ENCODE results near the gene SEMA3F.
"Not testable (repeated sequence)": the region's sequence is repeated elsewhere in the genome, so short reads cannot be mapped to it uniquely, and the experiment has no call there.

The SEMA3F gene

GRCh38 chr3:50211930-50212329, 56.8 kb downstream of the SEMA3F start:
- no peak for DNase-seq (ENCODE audit: low read depth, low spot score)

GRCh38 chr3:50212502-50212901, 57.4 kb downstream of the SEMA3F start:
- no peak for DNase-seq (ENCODE audit: low read depth, low spot score)

GRCh38 chr3:50212971-50213370, 57.8 kb downstream of the SEMA3F start:
- no peak for DNase-seq (ENCODE audit: low read depth, low spot score)

GRCh38 chr3:50213373-50213772, 58.2 kb downstream of the SEMA3F start:
- DNase-seq (ENCODE audit: low read depth, low spot score): no peak

GRCh38 chr3:50214824-50215223, 59.7 kb downstream of the SEMA3F start:
- DNase-seq (ENCODE audit: low read depth, low spot score): no peak

- DNase-seq (ENCODE audit: low read depth, low spot score): no peak
Measured at GRCh38 chr3:50215529-50215928, 60.4 kb downstream of the SEMA3F start.

GRCh38 chr3:50217681-50218080, 62.6 kb downstream of the SEMA3F start:
- no peak for DNase-seq (ENCODE audit: low read depth, low spot score)

- no peak for DNase-seq (ENCODE audit: low read depth, low spot score)
Measured at GRCh38 chr3:50218448-50218847, 63.3 kb downstream of the SEMA3F start.

- DNase-seq (ENCODE audit: low read depth, low spot score): no peak
Measured at GRCh38 chr3:50219285-50219684, 64.2 kb downstream of the SEMA3F start.

GRCh38 chr3:50220109-50220508, 65.0 kb downstream of the SEMA3F start:
- DNase-seq (ENCODE audit: low read depth, low spot score): no peak

GRCh38 chr3:50221051-50221410, 65.9 kb downstream of the SEMA3F start:
- no peak for DNase-seq (ENCODE audit: low read depth, low spot score)

- no peak for DNase-seq (ENCODE audit: low read depth, low spot score)
Measured at GRCh38 chr3:50221411-50222168, 66.5 kb downstream of the SEMA3F start.

GRCh38 chr3:50222169-50222528, 67.0 kb downstream of the SEMA3F start:
- DNase-seq (ENCODE audit: low read depth, low spot score): no peak

- DNase-seq (ENCODE audit: low read depth, low spot score): no peak
Measured at GRCh38 chr3:50224639-50225038, 69.5 kb downstream of the SEMA3F start.

GRCh38 chr3:50226888-50227389, 71.8 kb downstream of the SEMA3F start:
- no peak for DNase-seq (ENCODE audit: low read depth, low spot score)

GRCh38 chr3:50227390-50228183, 72.5 kb downstream of the SEMA3F start:
- no peak for DNase-seq (ENCODE audit: low read depth, low spot score)

GRCh38 chr3:50228184-50228763, 73.2 kb downstream of the SEMA3F start:
- DNase-seq (ENCODE audit: low read depth, low spot score): not testable (repeated sequence)

GRCh38 chr3:50229490-50229889, 74.4 kb downstream of the SEMA3F start:
- no peak for DNase-seq (ENCODE audit: low read depth, low spot score)

GRCh38 chr3:50230104-50230793, 75.1 kb downstream of the SEMA3F start:
- no peak for DNase-seq (ENCODE audit: low read depth, low spot score)

GRCh38 chr3:50230794-50231125, 75.6 kb downstream of the SEMA3F start:
- DNase-seq (ENCODE audit: low read depth, low spot score): no peak

- no peak for DNase-seq (ENCODE audit: low read depth, low spot score)
Measured at GRCh38 chr3:50231581-50231980, 76.5 kb downstream of the SEMA3F start.

GRCh38 chr3:50232303-50232702, 77.2 kb downstream of the SEMA3F start:
- no peak for DNase-seq (ENCODE audit: low read depth, low spot score)
